K562 (cell line): ENCODE data around the gene ZDHHC6. TPM values are rescaled to one million over a fixed set of nuclear protein-coding genes. Genes with fewer than 3 reads are reported as not detected.
A peak's percentile ranks its signal among the peaks of the same experiment; 100 is the strongest.

Experiments used
- AFF4 ChIP-seq: sonication (generic); formaldehyde crosslinking; IDR thresholded peaks from 2 replicates; pipeline ENCODE4 v1.8.0; 2023; ENCODE audit warnings: mild to moderate bottlenecking, missing genetic modification reagents
- ATF1 ChIP-seq, 2 experiments: fragments of 450-650 bp in 1 of 2; IDR thresholded peaks; 2 replicates each; pipeline ENCODE4 v1.6.1; 2016; ENCODE audit warnings: missing compliant biosample characterization in 1 of 2, missing genetic modification characterization in 1 of 2
- DMBX1 ChIP-seq: fragments of 250-450 bp; sonication (Bioruptor Pico); IDR thresholded peaks from 2 replicates; pipeline ENCODE4 v1.8.0; 2022; ENCODE audit warnings: inconsistent platforms, mild to moderate bottlenecking, moderate library complexity, borderline replicate concordance
- EP300 ChIP-seq: IDR thresholded peaks from 2 replicates; pipeline ENCODE4 v1.6.1; 2012; ENCODE audit warnings: low read length, improper control_type of control experiment
- ETS2 ChIP-seq: IDR thresholded peaks from 2 replicates; pipeline ENCODE4 v1.6.1; 2016; ENCODE audit warnings: borderline replicate concordance, missing genetic modification characterization, mild to moderate bottlenecking, moderate library complexity, missing compliant biosample characterization; ENCODE audit not compliant: poor library complexity, severe bottlenecking
- GABPB2 ChIP-seq: fragments of 250-450 bp; sonication (Bioruptor Pico); conservative IDR thresholded peaks from 2 replicates; pipeline ENCODE4 v1.5.1; 2021; ENCODE audit warnings: mild to moderate bottlenecking
- HEY1 ChIP-seq: fragments of 250-450 bp; sonication (Bioruptor Pico); IDR thresholded peaks from 2 replicates; pipeline ENCODE4 v1.5.0; 2020; ENCODE audit warnings: mild to moderate bottlenecking, moderate library complexity, borderline replicate concordance
- HMBOX1 ChIP-seq: sonication (generic); IDR thresholded peaks from 2 replicates; pipeline ENCODE4 v1.6.1; 2016
- HSF4 ChIP-seq: fragments of 250-450 bp; sonication (Bioruptor Pico); IDR thresholded peaks from 2 replicates; pipeline ENCODE4 v2.1.2; 2022; ENCODE audit warnings: mild to moderate bottlenecking, moderate library complexity, borderline replicate concordance
- PTTG1 ChIP-seq: fragments of 450-650 bp; IDR thresholded peaks from 2 replicates; pipeline ENCODE4 v1.6.1; 2016; ENCODE audit warnings: low read depth, mild to moderate bottlenecking, missing genetic modification characterization, missing compliant biosample characterization
- SAP30 ChIP-seq: fragments of 200-600 bp; sonication (generic); IDR thresholded peaks from 2 replicates; pipeline ENCODE4 v1.6.1; 2012; ENCODE audit warnings: borderline replicate concordance, low read depth, mild to moderate bottlenecking, moderate library complexity, low read length, control low read depth, inconsistent platforms; ENCODE audit not compliant: insufficient read depth, poor library complexity, severe bottlenecking
- SMAD4 ChIP-seq: fragments of 250-450 bp; sonication (Bioruptor Pico); conservative IDR thresholded peaks from 2 replicates; pipeline ENCODE4 v1.8.0; 2021; ENCODE audit warnings: inconsistent platforms, mild to moderate bottlenecking, moderate library complexity
- TFAM ChIP-seq: fragments of 250-450 bp; sonication (Bioruptor Pico); conservative IDR thresholded peaks from 2 replicates; pipeline ENCODE4 v1.5.0; 2021; ENCODE audit warnings: mild to moderate bottlenecking, moderate library complexity
- ZNF217 ChIP-seq: sonication (generic); formaldehyde crosslinking; IDR thresholded peaks from 2 replicates; pipeline ENCODE4 v1.8.0; 2022; ENCODE audit warnings: mild to moderate bottlenecking, missing genetic modification reagents
- ZNF311 ChIP-seq: fragments of 250-450 bp; sonication (Bioruptor Pico); IDR thresholded peaks from 2 replicates; pipeline ENCODE4 v1.4.0; 2020; ENCODE audit warnings: mild to moderate bottlenecking, moderate library complexity
- polyA plus RNA-seq, 8 experiments: library from polyadenylated mRNA; depleted of rRNA in 4 of 8; stranded (reverse) in 5 of 8; unstranded in 3 of 8; fragments of >200 nt; fragmentation: Nextera tagmentation in 2 of 8; fragmentation: Illumina TruSeq in 1 of 8; extraction: Ambion mirVana in 2 of 8; extraction: Trizol in 1 of 8; gene quantifications; 2 replicates each; pipeline versions ENCODE4 v1.2.1 to v1.2.3, GENCODE V29; 2011 to 2014; ENCODE audit warnings: inconsistent platforms in 1 of 8, missing spikeins in 1 of 8
- total RNA-seq, 7 experiments: library from RNA; depleted of rRNA in 6 of 7; stranded (reverse); fragments of >200 nt in 6 of 7; fragmentation: Illumina TruSeq in 2 of 7; extraction: Trizol in 2 of 7; gene quantifications; 2 replicates each; pipeline versions ENCODE4 v1.2.1 to v1.2.3, GENCODE V29; 2011 to 2021; ENCODE audit warnings: low replicate concordance in 1 of 7
- TF ChIP-seq, protein P1 (sequence below): sonication (generic); formaldehyde crosslinking; IDR thresholded peaks from 2 replicates; pipeline ENCODE4 v1.8.0; 2023; ENCODE audit warnings: mild to moderate bottlenecking, missing genetic modification reagents
- TF ChIP-seq, protein P2 (sequence below): fragments of 250-450 bp; sonication (Bioruptor Pico); IDR thresholded peaks from 2 replicates; pipeline ENCODE4 v1.8.0; 2021; ENCODE audit warnings: borderline replicate concordance, mild to moderate bottlenecking, moderate library complexity; ENCODE audit not compliant: poor library complexity, severe bottlenecking
- TF ChIP-seq, protein P3 (sequence below): fragments of 450-650 bp; formaldehyde crosslinking; IDR thresholded peaks from 2 replicates; pipeline ENCODE4 v1.4.0; 2022; ENCODE audit warnings: missing genetic modification characterization

The ZDHHC6 gene
- total and polyA plus RNA-seq, 9 of the 15 experiments (the other 6 are each of a cell fraction or from before 2014, with no cell fraction given), result 13.6 to 30.5 (median 21.5) TPM

DNA sequence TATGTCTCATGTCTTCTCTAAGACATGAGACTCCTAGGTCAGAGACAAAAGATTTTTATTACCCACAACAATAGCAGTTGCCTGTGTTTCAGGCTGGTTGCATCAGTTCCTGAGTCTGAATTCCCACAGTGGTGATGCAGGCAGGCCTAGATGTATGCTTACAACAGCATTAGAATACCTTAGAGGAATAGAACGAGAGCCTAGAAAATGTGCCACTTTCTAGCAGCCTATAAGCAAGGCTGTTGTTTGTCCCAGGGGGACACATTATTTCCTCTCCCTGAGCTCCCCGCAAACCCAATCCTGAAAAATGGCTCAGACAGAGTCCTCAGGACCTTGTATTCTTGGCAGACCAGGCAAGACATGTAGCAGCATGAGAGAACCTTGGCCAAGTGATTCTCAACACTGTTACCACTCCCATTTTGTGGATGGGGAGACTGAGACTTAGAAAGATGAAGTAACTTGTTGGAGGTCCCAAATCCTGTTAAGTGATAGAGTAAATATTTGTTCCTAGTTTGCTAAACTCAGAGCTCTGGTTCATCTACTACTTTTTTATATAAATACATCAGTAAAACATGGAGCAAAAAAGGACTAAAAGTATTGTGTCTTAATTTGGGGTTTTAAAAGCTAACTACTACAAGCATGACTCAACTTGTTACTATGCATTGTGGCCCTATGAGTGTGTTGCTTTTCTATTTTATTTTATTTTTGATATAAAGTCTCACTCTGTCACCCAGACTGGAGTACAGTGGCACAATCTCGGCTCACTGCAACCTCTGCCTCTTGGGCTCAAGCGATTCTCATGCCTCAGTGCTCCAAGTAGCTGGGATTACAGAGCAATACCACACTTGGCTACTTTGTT is 14.5 kb upstream of the ZDHHC6 start (continued):
- TF ChIP-seq DMBX1 (CRISPR knock-in tag), result peak; percentile 87; the same call in 1 of the 2 replicates
- peak; percentile 82 for TF ChIP-seq SMAD4 (CRISPR knock-in tag)
- TF ChIP-seq, protein P1, sequence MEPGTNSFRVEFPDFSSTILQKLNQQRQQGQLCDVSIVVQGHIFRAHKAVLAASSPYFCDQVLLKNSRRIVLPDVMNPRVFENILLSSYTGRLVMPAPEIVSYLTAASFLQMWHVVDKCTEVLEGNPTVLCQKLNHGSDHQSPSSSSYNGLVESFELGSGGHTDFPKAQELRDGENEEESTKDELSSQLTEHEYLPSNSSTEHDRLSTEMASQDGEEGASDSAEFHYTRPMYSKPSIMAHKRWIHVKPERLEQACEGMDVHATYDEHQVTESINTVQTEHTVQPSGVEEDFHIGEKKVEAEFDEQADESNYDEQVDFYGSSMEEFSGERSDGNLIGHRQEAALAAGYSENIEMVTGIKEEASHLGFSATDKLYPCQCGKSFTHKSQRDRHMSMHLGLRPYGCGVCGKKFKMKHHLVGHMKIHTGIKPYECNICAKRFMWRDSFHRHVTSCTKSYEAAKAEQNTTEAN (CRISPR knock-in tag), result no peak
- no peak for TF ChIP-seq HMBOX1
- TF ChIP-seq SAP30, result no peak
- TF ChIP-seq, protein P2, sequence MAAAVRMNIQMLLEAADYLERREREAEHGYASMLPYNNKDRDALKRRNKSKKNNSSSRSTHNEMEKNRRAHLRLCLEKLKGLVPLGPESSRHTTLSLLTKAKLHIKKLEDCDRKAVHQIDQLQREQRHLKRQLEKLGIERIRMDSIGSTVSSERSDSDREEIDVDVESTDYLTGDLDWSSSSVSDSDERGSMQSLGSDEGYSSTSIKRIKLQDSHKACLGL (CRISPR knock-in tag), result no peak
- no peak for TF ChIP-seq HSF4 (CRISPR knock-in tag)
- TF ChIP-seq HEY1 (CRISPR knock-in tag), result no peak
- no peak for TF ChIP-seq AFF4 (CRISPR knock-in tag)
- no peak for TF ChIP-seq ETS2 (tag)
- no peak for TF ChIP-seq ATF1 (CRISPR knock-in tag; IDR thresholded peaks at IDR 0.05)
- TF ChIP-seq ATF1 (tag; IDR thresholded peaks at IDR 0.05), result no peak
- peak; percentile 52 for TF ChIP-seq EP300
- peak; percentile 55; the same call in 1 of the 2 replicates for TF ChIP-seq PTTG1
- TF ChIP-seq ZNF217 (CRISPR knock-in tag), result no peak
- no peak for TF ChIP-seq GABPB2
- no peak for TF ChIP-seq TFAM (CRISPR knock-in tag)
- TF ChIP-seq ZNF311 (CRISPR knock-in tag), result peak; percentile 80
- TF ChIP-seq, protein P3, sequence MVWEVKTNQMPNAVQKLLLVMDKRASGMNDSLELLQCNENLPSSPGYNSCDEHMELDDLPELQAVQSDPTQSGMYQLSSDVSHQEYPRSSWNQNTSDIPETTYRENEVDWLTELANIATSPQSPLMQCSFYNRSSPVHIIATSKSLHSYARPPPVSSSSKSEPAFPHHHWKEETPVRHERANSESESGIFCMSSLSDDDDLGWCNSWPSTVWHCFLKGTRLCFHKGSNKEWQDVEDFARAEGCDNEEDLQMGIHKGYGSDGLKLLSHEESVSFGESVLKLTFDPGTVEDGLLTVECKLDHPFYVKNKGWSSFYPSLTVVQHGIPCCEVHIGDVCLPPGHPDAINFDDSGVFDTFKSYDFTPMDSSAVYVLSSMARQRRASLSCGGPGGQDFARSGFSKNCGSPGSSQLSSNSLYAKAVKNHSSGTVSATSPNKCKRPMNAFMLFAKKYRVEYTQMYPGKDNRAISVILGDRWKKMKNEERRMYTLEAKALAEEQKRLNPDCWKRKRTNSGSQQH (CRISPR knock-in tag), result no peak
